Lower leg skin (tissue), 4 donors: ENCODE data around the gene NPLOC4. TPM values are rescaled to one million over a fixed set of nuclear protein-coding genes. Genes with fewer than 3 reads are reported as not detected.

ENCODE experiments used
- DNase-seq, 2 donors: peaks; one replicate each; pipeline ENCODE4 v3.0.0-alpha.2; 2019; ENCODE audit warnings: low spot score in 2 of 2
- H3K4me3 ChIP-seq: fragments of 200-600 bp; sonication (generic); 2 replicates; pipeline ENCODE4 v1.5.1; 2017; ENCODE audit warnings: mild to moderate bottlenecking, low read depth; ENCODE audit not compliant: poor library complexity, severe bottlenecking
- CTCF ChIP-seq, 3 donors: fragments of 450-650 bp; IDR thresholded peaks; one replicate each; pipeline ENCODE4 v1.5.1; 2016; ENCODE audit warnings: antibody characterized with exemption in 3 of 3, mild to moderate bottlenecking in 3 of 3, moderate library complexity in 2 of 3
- POLR2A ChIP-seq, 2 donors: fragments of 450-650 bp; IDR thresholded peaks; one replicate each; pipeline ENCODE4 v1.6.1; 2016 to 2017; ENCODE audit warnings: antibody characterized with exemption in 2 of 2, mild to moderate bottlenecking in 1 of 2, moderate library complexity in 1 of 2
- WGBS, 2 donors: methylation state at CpG; one replicate each; pipeline ENCODE4 v1.1.5; 2018; 5-methylcytosine and 5-hydroxymethylcytosine counted together
- intact Hi-C: fragments of 100-400 bp; cut with DNase I; formaldehyde crosslinking; loops from one replicate; pipeline ENCODE4 v1.15.0; 2023; ENCODE audit warnings: low total_unique reads
- total RNA-seq, 4 donors: library from RNA; depleted of rRNA; stranded (reverse); fragments of >200 nt; gene quantifications; one replicate each; pipeline ENCODE4 v1.1.0, GENCODE V29; 2016

The NPLOC4 gene
- total RNA-seq, 4 donors from 2014 or later: 49.3 to 78.7 (median 67.8) TPM

GRCh38 chr17:81666092-81666341, 29.1 kb upstream of the NPLOC4 start:
- TF ChIP-seq POLR2A (IDR thresholded peaks at IDR 0.05): no peak
- no peak for DNase-seq
- WGBS, 2 donors: 0 to 1% methylated on average over 8 to 16 of the region's 16 CpGs
- H3K4me3 ChIP-seq: peak overlapping the region; percentile 91
- intact Hi-C loops: no loop called here

- WGBS, 2 donors: 56 to 60% methylated on average over 24 to 30 of the region's 30 CpGs
These were observed 28.5 kb upstream of the NPLOC4 start for GRCh38 chr17:81665205-81666091.

GRCh38 chr17:81664051-81664470, 27.1 kb upstream of the NPLOC4 start:
- TF ChIP-seq POLR2A (IDR thresholded peaks at IDR 0.05) (no peak), CTCF (IDR thresholded peaks at IDR 0.05) (no peak)
- intact Hi-C loops: no loop called here
- no peak for DNase-seq
- WGBS, 2 donors: 69 to 71% methylated on average over 6 to 7 of the region's 7 CpGs
- no peak overlapping the region for H3K4me3 ChIP-seq

More at GRCh38 chr17:81665205-81666091, 28.5 kb upstream of the NPLOC4 start:
- peak overlapping the region; percentile 91 for H3K4me3 ChIP-seq
- intact Hi-C loops: no loop called here
- no peak for DNase-seq
- TF ChIP-seq POLR2A (IDR thresholded peaks at IDR 0.05): no peak
- no peak for TF ChIP-seq CTCF (IDR thresholded peaks at IDR 0.05)

- intact Hi-C loops: no loop called here
- H3K4me3 ChIP-seq: no peak overlapping the region
- DNase-seq: no peak
- no peak for TF ChIP-seq POLR2A (IDR thresholded peaks at IDR 0.05)
- TF ChIP-seq CTCF (IDR thresholded peaks at IDR 0.05): no peak
- WGBS, 2 donors: 90 to 94% methylated on average over 4 of the region's 4 CpGs
These were observed 25.1 kb upstream of the NPLOC4 start for GRCh38 chr17:81662002-81662401.

- no peak for DNase-seq
- intact Hi-C loops: no loop called here
- H3K4me3 ChIP-seq: no peak overlapping the region
- TF ChIP-seq CTCF (IDR thresholded peaks at IDR 0.05): no peak
- no peak for TF ChIP-seq POLR2A (IDR thresholded peaks at IDR 0.05)
- 91 to 95% methylated on average over 9 of the region's 9 CpGs for WGBS, 2 donors
These were observed 23.5 kb upstream of the NPLOC4 start for GRCh38 chr17:81660441-81660840.

- H3K4me3 ChIP-seq: no peak overlapping the region
- DNase-seq: no peak
- 64 to 69% methylated on average over 5 of the region's 5 CpGs for WGBS, 2 donors
- intact Hi-C loops: no loop called here
- no peak for TF ChIP-seq CTCF (IDR thresholded peaks at IDR 0.05)
- no peak for TF ChIP-seq POLR2A (IDR thresholded peaks at IDR 0.05)
These were observed 22.1 kb upstream of the NPLOC4 start for GRCh38 chr17:81659038-81659437.
